Stimulated activated naive CD8-positive, alpha-beta T cell treated with anti-CD3 and anti-CD28 coated beads, Interleukin-15, Interleukin-2, amounts not matched to agents 100 U/mL and 50 U/mL, for 24 hours (primary cell): Measurements from ENCODE around the gene BABAM2.
"Not testable (repeated sequence)": the region's sequence is repeated elsewhere in the genome, so short reads cannot be mapped to it uniquely, and the experiment has no call there.

ENCODE experiments used
- ATAC-seq: fragments of 150-1000 bp; cut with Tn5 transposase; one replicate; pipeline ENCODE4 v1.10.0; 2021
- DNase-seq: peaks from one replicate; pipeline ENCODE4 v3.0.0; 2021

The BABAM2 gene

GRCh38 chr2:28332696-28333095 is 442.2 kb downstream of the BABAM2 start:
- ATAC-seq (no peak), DNase-seq (no peak)

DNA sequence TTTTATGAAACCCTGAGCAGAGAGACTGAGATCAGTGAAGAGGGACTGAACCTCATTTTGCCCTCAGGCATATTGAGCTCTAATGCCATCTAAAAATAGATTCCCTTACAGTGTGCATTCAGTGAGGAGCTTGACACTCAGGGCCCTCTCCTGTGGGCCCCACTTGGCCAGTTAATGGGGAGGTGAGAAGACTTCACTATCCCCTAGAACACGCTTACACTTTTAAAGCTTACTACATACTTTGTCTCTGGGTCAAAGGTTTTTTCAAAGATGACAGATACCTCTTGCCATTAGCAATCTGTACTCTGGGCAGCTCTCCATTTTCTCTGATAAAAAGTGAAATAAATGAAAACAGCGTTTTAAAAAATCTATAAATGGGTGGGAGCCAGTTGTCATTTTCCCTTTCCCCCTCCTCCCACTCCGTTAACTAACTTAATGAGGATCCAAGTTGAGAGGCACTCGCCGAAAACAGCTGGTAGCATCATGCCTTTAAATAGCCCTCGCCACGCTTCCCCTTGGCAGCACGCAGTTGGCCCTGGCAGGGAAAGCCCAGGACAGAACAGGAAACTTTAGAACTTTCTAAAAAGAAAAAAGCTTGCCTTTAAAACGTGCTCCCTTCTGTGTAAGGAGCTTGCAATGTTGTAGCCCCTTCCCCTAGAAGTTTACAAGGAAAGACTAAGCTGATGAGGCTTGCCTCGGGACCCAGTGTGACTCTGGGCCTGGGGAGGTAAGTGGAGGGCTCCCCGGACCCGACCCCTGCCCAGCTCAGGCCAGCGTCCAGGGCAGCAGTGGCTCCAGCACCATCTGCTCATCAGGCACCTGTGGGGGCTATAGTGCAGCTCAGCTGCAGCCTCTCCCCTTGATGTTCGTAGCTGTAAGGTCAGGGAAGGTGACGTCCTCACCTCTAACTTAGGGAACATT is 443.3 kb downstream of the BABAM2 start:
- ATAC-seq (no peak), DNase-seq (no peak)

DNA sequence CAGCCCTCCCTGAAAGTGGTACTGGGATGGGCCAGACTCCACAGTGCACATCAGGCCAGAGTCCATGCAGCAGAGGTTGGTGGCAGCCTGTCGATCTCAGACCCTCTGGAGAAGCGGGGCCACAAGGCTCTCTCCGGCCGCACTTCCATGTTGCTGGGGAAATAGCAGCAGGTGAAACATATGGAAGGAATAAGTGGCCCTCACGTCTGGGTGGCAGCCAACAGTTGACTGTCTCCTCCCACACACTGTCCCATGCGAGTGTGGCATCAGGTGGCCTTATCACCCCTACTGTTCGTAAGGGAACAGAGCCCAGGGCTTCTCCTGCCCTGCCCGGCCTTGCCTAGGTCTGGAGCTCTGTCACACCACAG is 444.0 kb downstream of the BABAM2 start:
- ATAC-seq, result no peak

GRCh38 chr2:28335265-28335664 is 444.7 kb downstream of the BABAM2 start:
- not testable (repeated sequence) for DNase-seq, ATAC-seq

More for the DNA sequence above, 444.0 kb downstream of the BABAM2 start:
- DNase-seq, result no peak

GRCh38 chr2:28335666-28336065 is 445.1 kb downstream of the BABAM2 start:
- ATAC-seq (no peak), DNase-seq (no peak)

GRCh38 chr2:28336264-28336980 is 445.9 kb downstream of the BABAM2 start:
- ATAC-seq (no peak), DNase-seq (no peak)

GRCh38 chr2:28336982-28337627 is 446.6 kb downstream of the BABAM2 start:
- ATAC-seq (no peak), DNase-seq (no peak)

GRCh38 chr2:28338046-28338817 is 447.7 kb downstream of the BABAM2 start:
- ATAC-seq (no peak), DNase-seq (no peak)

DNA sequence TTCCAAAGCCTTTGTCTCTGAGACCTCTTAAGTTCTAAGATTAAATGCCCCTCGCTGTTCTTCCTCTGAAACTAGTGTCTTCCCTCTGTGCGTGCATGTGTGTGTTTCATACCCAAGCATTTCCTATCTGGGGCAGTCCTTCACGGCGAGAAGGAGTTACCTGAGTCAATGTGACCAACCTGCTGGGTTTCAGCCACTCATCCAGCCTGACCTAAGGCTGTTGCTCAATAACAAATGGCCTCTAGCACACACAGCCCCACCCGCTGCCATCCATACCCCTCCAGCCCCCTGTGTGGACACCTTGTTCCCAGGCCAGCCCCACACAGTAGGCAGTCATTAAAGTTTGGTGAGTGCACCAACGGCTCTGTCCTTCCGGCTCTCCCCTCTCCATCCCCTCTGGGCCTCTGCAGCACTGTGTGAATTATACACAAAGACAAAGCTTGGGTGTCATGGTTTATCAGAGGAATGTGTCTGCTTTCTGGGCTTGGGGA is 448.3 kb downstream of the BABAM2 start:
- ATAC-seq, result no peak
- DNase-seq, result no peak

GRCh38 chr2:28339516-28340175 is 449.1 kb downstream of the BABAM2 start:
- DNase-seq, result no peak

GRCh38 chr2:28340312-28341202 is 450.0 kb downstream of the BABAM2 start:
- ATAC-seq (no peak), DNase-seq (no peak)

More at GRCh38 chr2:28339516-28340175, 449.1 kb downstream of the BABAM2 start:
- ATAC-seq, result no peak

GRCh38 chr2:28341208-28341891 is 450.8 kb downstream of the BABAM2 start:
- no peak for DNase-seq
- ATAC-seq, result no peak

DNA sequence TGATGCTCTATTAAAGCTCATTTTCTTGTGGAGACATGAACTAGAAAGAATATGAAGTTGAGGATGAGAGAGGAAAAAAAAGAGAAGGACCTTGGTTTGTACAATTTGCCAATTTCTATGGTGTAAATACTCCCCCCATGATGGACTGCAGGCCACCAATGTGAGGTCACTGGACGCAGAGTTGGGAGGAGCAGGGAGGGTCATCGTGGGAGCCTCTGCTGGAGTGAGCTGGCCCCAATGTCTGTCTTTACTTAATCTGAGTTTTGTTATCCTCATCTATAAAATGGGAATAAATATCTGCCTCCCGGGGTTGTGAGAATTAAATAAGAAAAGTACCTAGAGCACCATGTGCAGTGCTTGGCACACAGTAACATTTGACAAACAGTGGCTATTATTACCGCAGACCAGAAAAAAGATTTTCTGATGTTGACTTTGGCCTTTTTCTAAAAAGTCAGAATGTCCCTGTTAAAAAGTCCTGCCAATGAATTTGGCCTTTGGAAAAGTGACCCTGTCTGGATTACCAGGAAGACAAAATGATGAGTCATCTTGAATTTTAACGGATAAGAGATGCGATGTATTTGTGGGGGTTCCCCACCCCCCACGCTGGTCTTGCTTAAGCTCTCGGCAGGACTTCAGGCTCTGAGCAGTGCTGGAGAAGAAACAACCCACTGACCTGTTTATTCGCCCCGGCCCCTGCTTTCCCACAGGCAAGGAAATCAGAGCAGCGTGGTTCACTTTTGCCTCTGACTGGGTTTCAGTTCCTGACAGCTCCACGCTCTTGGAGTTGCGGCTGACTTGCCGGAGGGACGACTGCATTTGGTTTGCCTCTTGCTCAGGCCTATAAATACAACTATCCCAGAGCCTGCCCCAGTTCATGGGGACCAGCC is 451.8 kb downstream of the BABAM2 start:
- DNase-seq (no peak), ATAC-seq (no peak)

GRCh38 chr2:28343184-28343942 is 452.8 kb downstream of the BABAM2 start:
- DNase-seq (no peak), ATAC-seq (no peak)

DNA sequence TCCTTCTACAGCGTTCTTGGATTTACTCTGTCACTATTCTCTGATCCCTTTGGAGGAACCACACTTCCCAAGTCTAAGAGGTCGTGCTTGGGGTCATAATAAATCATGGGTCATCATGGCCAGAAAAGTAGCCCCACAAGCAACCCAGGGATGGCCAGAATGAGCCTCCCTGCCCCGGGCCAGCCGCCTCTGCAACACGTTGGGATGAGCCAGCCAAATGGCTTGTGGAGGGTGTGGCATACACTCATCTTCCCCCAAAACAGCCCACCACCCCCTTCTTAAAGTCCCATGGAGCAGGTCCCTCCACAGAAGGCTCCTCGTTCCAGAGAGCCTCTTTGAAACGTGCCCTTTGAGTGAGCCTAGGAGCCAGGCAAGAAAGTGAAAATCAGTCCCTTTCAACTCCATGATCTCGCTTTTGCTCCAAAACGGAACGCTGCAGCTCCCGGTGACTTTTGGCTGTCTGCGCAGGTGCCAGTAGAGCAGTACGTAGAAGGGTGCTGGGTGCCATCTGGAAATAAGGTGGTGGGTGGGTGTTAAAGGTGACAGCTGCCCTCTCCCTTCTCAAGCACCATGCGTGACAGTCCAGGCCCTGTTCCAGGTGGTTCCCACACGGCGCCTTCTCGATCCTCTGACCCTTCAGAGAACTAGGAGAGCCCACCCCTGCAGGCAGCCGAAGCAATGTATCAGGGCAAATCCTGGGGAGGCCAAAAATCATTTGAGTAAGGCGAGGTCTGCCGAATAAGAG is 453.6 kb downstream of the BABAM2 start:
- no peak for DNase-seq
- ATAC-seq, result no peak

- DNase-seq, result no peak
- ATAC-seq, result no peak
Measured at GRCh38 chr2:28344756-28345373, 454.3 kb downstream of the BABAM2 start.

DNA sequence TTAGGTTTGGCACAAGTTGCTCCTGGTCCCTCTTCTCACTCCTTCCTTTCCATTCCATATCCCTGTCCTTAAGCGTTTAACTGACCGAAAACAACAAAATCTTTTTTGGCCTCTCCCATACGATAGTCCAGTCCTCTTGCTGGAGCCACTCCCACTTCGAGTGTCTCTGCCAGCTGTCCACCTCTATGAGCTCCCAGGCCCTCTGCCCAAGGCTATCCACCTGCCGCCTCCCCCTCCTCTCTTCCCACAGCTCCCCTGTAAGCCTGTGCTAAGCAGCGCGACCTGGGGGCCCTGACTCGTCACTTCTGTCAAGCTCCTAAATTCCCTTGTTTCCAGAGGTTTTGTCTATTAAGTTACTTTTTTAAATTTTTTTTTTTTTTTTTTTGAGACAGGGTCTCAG is 455.1 kb downstream of the BABAM2 start:
- DNase-seq (no peak), ATAC-seq (no peak)
